GM21423 (cell line): ENCODE results near the gene PHF12.
"Not testable (repeated sequence)": the region's sequence is repeated elsewhere in the genome, so short reads cannot be mapped to it uniquely, and the experiment has no call there.

ENCODE experiments used
- ATAC-seq: cut with Tn5 transposase; IDR thresholded peaks from one replicate; pipeline ENCODE4 v1.9.1; 2021; ENCODE audit warnings: mild to moderate bottlenecking, moderate library complexity; ENCODE audit not compliant: unreplicated experiment

PHF12 gene

GRCh38 chr17:28937044-28937729 lies 14.1 kb downstream of the PHF12 start:
- no peak for ATAC-seq

- ATAC-seq, result no peak
Measured at GRCh38 chr17:28935744-28936460, 15.4 kb downstream of the PHF12 start.

DNA sequence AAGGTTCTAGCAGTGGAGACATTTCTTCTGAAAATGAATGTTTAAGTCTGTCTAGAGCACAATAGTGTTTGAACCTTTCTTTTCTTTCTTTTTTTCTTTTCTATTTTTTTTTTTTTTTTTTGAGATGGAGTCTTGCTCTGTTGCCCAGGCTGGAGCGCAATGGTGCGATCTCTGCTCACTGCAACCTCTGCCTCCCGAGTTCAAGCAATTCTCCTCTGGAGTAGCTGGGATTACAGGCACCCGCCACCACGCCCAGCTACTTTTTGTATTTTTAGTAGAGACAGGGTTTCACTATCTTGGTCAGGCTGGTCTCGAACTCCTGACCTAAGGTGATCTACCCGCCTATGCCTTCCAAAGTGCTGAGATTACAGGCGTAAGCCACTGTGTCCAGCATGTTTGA lies 16.8 kb downstream of the PHF12 start:
- not testable (repeated sequence) for ATAC-seq

DNA sequence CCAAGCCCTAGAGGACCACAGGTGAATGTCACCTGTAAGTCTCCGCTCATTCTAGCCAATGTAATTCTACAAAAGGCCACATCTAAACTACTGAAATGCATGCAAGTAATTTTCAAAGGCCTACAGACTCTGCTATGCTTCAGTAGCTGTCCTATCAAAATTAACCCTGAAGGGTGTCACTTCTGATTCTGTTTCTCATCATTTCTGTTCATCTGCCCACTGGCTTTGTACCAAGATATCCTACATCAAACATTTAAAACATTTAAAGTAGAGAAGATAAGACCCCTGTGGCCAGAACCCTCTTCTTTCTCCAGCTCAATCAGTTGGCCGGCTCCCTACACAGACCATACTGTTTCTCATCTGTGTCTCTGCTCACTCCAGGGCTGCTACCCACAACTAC lies 21.5 kb downstream of the PHF12 start:
- ATAC-seq, result no peak

GRCh38 chr17:28928061-28928460 lies 23.3 kb downstream of the PHF12 start:
- no peak for ATAC-seq

DNA sequence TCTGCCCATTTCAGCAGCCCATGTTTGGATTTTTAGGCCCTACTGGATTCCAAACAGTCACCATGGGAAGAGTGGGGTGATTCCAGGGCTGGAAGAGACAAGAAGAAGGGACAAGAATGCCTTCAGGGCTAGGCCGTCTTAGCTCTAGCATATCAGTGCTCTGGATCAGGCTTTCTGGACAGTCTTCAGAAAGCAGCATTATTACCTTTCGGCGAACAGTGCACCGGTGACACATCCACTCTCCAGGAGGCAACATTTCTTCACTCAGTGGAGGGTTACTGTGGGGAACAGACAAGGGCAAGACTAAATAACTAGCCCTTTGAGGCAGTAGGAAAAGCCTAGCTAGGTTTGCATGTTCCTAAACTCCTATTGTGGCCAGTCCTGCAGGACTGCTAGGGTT lies 24.5 kb downstream of the PHF12 start:
- ATAC-seq, result no peak

- no peak for ATAC-seq
Measured at GRCh38 chr17:28926366-28926765, 25.0 kb downstream of the PHF12 start.

- peak; percentile 59 for ATAC-seq
Measured at GRCh38 chr17:28925912-28926365, 25.4 kb downstream of the PHF12 start.

DNA sequence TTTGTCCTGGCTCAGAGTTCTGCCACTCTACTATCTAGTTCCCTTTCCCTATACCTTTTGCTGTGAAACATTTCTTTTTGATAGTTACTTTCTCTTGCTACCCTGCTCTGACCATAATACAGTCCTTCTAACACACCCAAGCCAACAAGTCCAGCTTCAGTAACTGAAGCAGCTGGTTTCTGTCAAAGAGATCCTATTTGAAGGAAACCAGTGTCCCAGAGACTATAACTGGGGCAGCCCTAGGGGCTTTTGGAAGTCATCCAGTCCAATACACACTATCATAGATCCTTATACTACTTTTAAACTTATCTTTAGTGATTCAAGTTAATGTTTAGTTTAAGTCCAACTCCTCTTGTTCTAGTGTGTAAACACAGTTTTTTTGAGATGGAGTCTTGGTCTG lies 31.1 kb downstream of the PHF12 start:
- no peak for ATAC-seq

- no peak for ATAC-seq
Measured at GRCh38 chr17:28918295-28918694, 33.0 kb downstream of the PHF12 start.

DNA sequence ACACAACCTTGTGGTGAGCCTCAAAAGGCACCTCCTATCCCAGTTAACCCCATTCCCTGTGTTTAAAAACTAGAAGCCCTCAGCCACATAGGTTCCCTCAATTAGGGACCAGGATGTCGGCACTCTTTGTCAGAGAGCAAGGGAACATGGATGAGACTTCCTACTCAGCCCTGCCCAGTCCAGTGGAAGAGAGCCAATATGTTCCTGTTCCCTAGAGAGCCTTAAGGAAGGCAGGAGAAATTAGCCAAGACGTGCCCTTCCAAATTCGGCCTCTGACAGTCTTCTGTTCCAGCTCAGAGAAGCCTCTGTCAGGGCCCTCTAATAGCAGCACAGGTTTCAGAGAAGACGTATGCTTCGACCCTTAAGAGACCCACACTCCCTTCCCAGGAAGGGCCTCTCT lies 33.9 kb downstream of the PHF12 start:
- ATAC-seq, result no peak

- no peak for ATAC-seq
Measured at GRCh38 chr17:28917029-28917428, 34.3 kb downstream of the PHF12 start.

- ATAC-seq, result no peak
Measured at GRCh38 chr17:28916302-28916934, 34.9 kb downstream of the PHF12 start.

GRCh38 chr17:28912938-28913333 lies 38.4 kb downstream of the PHF12 start:
- ATAC-seq, result no peak

GRCh38 chr17:28912281-28912937 lies 38.9 kb downstream of the PHF12 start:
- ATAC-seq, result no peak

DNA sequence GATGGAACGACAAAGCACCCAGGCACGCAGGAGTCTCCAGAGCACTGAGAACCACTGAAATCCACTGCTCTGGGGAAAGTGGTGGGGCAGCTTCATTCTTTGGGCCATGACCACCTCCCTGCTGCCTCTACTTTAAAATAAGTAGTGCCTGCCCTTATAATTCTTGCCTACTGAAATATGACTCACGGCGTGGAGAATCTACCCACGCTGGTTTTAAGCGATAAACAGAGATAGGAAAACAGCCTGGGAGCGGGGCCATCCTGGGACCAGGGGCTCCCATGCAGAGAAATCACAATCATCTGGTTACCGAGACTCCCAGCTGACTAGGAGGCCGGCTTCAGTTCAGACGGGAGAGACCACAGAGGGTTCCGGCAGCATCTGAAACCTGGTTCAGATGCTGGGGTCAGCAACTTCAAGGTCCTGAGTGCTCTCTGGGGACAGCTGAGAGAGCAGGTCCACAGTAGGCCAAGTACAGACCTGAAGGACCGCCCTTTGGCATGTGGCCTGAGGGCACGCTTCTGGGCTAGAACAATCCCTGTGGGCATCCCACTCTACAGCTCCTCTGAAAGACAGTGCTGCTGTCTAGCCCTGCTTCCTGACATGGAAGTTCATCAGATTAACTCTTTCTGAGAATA lies 39.8 kb downstream of the PHF12 start:
- ATAC-seq, result no peak

DNA sequence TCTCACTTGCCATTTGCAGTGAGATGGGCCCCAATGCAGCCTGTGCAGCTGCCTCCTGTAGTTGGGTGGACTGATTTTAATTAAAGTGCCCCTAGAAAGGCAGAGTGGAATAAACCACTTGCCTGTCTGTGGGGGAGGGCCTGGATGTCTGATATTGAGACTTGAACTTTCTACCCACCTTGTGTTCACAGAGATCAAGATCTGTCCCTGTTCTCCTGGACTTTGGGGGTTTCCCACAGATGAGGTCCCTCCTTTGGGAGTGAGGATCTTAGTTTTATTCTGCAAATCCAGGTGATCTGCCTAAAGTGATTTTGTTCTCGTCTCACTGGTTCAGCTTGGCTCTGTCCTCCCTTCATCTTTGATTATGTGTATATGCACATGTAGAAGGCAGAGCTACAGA lies 40.8 kb downstream of the PHF12 start:
- no peak for ATAC-seq

DNA sequence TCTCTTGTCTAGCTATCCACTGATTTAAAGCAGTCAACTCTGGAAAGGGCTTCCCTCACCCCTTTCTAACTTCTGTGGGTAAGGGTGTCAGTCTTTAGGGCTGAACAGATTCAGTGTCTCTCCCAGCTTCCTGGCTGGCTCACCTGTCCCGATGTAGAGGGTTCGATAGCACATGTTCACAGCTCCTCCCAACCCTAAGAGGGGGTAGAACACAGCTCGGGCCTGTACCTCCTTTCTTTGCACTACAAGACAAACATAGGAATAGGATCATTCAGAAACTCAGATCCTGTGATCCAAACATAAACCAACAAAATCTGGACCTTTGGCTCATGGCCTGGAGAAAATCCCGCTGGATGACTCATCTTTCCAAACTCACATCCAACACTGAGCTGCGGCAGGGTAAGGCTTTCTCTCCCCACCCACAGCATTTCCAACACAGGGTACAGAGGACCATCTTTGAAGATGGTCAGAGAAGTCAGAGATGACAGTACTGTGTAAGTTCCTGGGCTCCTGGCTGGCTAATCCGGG lies 42.6 kb downstream of the PHF12 start:
- ATAC-seq, result no peak

GRCh38 chr17:28907709-28908475 lies 43.4 kb downstream of the PHF12 start:
- no peak for ATAC-seq
